ENCODE results near the gene CLCNKA.

DNA sequence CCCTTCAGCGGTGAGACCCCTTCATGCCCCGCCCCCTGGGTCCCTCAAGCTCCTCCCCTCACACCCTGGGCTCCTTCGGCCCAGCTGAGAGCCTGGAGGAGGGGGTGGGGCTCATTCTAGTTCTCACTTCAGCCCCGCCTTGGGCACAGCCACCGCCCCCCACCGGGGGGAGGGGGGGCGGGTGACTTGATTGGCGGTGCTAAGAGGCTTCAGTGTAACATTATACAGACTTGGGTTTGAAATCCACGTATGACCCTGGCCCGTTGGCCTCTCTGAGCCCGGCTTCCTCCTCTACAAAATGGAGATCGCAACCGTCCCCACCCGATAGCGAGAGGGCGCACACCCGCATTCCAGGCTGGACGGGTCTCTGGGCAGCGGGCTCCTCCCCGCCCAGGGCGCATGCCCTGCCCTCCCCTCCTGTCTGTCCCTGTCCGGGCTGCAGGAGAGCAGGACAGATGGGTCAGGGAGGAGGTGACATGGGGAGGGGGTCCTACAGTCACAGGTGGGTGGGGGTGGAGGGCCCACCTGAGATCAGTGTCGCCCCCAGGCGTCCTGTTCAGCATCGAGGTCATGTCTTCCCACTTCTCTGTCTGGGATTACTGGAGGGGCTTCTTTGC lies 26.8 kb downstream of the CLCNKA start:
- TF ChIP-seq, protein P1, sequence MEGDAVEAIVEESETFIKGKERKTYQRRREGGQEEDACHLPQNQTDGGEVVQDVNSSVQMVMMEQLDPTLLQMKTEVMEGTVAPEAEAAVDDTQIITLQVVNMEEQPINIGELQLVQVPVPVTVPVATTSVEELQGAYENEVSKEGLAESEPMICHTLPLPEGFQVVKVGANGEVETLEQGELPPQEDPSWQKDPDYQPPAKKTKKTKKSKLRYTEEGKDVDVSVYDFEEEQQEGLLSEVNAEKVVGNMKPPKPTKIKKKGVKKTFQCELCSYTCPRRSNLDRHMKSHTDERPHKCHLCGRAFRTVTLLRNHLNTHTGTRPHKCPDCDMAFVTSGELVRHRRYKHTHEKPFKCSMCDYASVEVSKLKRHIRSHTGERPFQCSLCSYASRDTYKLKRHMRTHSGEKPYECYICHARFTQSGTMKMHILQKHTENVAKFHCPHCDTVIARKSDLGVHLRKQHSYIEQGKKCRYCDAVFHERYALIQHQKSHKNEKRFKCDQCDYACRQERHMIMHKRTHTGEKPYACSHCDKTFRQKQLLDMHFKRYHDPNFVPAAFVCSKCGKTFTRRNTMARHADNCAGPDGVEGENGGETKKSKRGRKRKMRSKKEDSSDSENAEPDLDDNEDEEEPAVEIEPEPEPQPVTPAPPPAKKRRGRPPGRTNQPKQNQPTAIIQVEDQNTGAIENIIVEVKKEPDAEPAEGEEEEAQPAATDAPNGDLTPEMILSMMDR (IDR thresholded peaks at IDR 0.05; ENCODE audit: low read depth, low read length): no peak
- no peak for TF ChIP-seq EZH2phosphoT487 (IDR thresholded peaks at IDR 0.05; ENCODE audit: low read depth)

Measured in OCI-LY3 (cell line).